NCI-H2171 (cell line): ENCODE data around the gene LIN28B.
"Not testable (repeated sequence)": the region's sequence is repeated elsewhere in the genome, so short reads cannot be mapped to it uniquely, and the experiment has no call there.

Experiments used
- DNase-seq: peaks from one replicate; lab custom pipeline; 2025; lab: John Stamatoyannopoulos, UW

The LIN28B gene

DNA sequence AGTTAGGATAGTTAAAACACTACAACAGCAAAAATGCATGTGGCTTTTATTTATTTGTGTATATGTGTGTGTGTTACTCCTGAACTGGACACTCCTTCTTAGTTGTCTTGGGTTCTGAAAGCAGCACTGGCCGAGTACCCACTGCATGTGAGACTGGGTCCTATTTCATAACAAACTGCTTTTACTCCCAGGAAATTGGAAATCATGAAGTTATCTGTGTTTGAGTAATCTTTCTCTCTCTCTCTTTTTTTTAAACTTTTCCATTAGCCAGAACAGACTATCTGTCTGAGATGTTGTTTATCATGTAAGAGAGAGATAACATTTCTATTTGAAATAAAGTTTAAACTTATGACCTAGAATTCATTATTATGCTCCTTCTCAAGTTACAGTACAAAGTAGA, 110.4 kb downstream of the LIN28B start:
- DNase-seq = no peak

DNA sequence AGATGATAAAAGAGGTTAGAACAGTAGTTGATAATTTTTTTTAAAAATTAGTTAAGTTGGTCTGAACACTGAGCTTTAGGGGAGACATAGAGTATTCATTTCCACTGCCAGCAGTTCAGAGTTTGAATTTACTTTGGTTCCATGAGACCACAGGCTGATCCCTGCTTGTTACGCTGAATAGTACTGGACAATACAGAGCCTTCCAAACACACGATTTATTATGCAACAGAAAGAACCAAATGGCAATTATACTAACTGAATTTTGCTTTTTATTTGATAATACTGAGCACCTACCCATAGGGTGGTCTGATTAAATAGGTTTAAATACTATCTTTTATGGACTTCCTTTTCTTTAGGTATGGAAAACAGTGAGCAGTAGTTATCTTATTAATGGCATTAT, 111.5 kb downstream of the LIN28B start:
- no peak for DNase-seq

DNA sequence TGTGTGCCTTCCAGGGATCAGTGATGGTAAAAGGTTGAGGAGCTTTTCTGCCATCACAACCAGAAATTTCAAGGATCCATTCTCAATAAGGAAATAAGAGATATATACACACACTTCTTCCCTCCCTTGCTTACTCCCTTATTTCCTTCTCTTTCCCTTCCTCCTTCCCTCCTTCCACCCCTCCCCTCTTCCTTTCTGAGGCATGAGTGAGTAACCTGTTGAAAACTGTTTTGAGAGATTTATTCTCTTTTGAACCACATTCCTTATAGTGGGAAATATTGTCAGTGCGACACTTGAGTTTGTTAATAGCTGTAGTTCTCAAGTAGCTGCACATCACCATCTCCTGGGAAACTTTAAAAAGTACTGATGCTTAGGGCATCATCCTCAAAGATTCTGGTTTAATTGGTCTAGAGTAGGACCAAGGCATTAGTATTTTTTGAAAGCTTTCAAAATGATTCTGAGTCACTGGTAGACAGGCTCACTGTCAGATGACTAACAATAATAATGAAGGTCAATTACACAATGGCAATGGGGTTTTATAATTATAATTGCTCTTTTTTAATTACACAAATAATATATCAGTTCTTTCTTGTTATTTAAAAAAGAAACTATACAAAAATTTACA, 113.0 kb downstream of the LIN28B start:
- DNase-seq = no peak

DNA sequence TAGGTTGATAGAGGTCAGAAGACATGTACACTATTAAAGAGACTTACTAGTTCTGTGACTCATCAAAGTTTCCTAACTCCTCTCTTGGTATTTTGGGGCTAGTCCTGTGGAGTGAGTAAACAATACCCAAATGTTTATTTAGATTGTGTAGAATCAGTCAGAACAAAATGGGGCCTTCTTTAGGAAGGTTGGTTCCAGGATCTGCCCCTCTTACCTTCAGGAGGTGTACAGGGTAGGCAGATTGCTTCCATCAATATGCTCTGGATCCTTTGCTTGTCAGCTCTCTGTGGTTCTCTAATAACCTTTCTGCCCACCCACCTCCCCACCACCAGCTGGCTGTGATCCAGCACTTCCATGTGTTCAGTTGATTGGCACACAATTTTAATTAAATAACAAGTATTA, 115.9 kb downstream of the LIN28B start:
- no peak for DNase-seq

DNA sequence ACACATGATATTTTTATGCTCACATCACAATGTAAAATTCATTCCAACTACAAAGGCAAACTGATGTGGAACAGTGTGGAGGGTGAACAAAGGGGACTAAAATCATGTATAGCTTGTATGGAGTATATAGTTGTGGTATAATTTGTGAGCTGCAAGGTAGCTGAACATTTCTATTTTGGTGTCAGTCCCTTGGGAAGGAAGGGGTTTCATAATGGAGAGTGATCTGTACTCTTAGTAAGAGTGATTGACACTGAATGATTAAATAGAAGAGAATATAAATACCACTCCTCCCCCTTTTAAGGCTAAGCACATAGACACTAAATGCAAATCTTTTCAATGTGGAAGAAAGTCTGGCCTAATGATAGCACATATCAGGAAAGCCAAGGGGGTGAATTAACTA, 118.3 kb downstream of the LIN28B start:
- DNase-seq = no peak

DNA sequence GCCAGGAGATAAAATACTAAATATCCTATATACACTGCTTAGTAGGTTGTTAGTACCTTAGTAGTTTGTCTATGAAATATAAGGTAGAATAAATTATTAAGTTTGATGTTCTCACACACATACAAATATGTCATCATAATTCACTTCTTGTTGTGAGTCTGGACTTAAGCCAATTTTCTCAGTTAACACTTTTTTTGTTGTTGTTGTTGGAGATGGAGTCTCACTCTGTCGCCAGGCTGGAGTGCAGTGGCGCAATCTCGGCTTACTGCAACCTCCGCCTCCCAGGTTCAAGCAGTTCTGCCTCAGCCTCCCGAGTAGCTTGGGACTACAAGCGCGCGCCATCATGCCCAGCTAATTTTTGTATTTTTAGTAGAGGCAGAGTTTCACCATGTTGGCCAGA, 119.5 kb downstream of the LIN28B start:
- not testable (repeated sequence) for DNase-seq

DNA sequence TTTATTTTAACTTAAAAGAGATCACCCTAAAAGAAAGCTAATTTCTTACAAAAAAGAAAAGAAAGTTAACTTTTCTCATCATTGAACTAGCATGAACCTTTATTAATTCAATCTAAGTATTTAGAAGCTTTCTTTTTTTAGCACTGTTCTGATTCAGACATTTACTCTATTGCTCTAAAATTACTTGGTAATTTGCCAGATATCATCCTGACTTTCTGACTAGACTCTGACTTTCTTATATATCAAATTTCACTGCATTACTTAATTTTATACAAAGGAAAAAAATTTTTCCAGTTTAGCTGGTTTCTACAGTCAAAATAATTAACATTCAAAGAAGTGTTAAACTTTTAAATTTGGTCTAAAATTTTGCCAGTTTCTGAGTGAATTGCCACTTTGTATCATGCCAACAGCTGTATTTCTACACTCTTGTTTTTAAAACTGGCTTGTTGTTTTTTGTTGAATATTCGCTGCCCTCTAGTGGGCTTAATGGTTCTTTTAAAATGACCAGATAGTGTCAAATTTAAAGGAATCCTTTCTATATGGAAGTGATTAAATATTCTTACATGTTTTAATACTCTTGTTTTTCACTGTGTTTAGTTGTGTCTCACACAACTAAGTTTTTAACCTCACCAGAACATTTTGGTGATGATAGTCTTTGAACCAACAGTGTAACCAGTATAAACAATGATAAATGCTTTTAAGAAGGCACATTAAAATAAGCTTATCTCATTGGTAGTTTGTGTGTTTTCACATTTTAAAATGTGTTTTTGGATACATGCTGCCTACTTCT, 120.9 kb downstream of the LIN28B start:
- peak; percentile 19 for DNase-seq

DNA sequence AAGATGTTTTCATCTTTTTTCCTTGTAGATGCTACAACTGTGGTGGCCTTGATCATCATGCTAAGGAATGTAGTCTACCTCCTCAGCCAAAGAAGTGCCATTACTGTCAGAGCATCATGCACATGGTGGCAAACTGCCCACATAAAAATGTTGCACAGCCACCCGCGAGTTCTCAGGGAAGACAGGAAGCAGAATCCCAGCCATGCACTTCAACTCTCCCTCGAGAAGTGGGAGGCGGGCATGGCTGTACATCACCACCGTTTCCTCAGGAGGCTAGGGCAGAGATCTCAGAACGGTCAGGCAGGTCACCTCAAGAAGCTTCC, 121.4 kb downstream of the LIN28B start:
- no peak for DNase-seq

DNA sequence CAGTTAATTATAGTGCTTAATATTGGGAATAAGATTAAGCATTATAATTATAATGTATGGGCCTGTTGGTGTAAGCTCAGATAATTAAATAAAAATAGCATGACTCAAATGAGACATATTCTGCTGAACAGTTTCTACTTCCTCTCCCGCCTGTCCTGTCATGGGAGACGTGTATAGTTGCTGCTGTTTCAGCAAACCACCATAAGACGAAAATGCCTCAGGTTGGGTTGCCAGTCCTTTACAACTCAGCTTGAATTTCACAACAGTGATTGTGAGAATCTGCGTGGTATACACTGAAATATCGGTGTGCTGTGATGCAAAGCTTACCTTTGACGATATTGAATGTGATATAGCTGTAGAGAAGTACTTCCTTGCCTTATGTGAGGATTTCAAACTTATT, 123.4 kb downstream of the LIN28B start:
- no peak for DNase-seq

DNA sequence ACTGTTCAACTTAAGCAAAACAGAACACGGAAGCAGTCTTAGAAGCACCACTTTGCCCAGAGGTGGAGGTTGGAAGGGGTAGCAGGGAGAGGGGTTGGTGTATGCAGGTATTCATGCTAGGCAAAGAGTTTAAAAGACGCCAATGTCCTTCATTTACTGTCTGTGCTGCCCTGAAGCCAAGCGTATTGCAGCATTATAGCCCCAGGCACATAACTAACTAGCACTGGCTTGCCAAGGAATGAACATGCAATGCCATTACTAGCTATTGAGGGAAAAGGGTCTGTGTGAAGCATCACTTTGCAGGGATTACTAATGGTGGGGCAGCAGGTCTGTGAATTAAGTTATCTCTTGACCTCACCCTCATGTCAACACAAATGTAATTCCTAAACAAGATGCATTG, 124.8 kb downstream of the LIN28B start:
- DNase-seq = not testable (repeated sequence)

DNA sequence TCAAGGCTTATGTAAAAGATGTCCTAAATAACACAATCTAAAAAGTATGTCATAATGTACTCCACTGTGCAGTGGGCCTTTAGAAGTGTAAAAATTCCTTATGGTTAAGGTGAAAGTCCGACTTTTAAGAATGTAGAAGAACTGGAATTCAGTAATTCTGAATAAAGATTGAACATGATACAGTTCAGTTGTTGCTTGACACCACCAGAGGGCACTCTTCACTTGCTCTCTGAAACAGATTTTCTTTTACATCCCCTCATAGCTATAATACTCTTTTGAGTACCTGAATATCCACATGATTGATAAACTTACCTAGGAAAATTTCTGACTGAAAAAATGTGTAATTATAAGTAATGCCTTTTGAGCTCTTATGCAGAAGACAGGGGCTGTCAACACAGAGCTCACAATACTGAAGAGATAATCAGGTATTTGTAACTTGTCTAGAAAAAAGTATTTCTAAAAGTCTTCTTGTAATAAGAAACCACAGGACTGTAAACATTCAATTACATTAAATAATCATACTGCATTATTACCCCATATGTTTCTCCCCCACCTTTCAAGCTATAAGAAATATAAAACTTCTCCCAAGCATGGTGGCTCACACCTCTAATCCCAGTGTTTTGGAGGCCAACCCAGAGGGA, 130.8 kb downstream of the LIN28B start:
- DNase-seq = peak; percentile 30

DNA sequence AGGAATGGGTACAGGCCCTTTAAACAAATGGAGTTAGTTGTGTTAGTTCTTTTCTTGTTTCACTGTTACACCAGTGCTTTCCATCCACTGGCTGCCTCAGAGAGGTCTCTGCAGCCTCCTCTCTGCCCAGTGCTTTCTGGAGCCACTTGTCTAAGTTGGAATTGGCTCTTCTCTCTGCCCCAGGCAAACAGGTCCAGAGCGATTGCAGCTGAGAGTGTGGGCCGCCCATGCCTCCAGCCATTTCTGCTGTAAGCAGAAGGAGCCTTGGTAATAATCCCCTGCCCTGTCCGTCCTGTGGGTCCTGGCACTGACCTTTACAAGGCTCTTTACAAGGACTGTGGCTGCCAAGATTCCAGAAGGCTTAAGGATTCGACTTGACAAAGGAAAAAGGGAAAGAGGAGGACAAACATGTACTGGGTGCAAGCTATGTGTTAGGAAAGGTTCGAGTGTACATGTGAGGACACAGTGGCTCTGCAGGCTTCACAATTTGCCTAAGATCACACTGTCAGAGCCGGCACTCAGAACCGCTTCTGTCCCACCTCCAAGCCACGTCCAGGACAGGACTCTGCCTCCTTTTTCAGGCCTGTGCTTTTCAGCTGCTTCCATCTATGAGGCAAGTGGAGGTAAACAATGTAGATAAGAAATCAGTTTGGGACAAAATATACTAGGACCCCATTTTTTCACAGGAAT, 134.4 kb downstream of the LIN28B start:
- DNase-seq = no peak

DNA sequence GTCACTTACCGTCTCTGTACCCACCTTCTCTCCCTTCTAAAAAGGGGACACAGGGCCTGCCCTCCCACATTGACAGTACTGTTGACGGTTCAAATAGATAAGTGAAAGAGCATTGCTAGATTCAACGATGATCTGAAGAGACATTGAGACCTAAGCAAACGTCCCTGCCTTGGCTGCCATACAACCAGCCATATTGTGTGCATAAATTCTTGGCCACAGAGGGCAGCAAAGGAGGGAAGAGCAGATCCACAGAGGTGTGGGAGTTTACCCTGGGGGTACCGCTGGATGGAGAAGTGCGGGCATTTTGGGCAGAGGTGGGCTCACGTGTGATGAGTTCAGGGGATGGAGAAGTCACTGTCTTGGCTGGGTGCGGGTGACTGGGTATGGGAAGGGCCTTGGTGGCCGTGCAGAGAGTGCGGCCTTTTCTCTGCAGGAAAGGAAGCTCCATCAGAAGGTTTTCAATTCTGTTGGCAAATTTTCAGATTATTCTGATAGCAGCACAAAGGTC, 137.3 kb downstream of the LIN28B start:
- no peak for DNase-seq

DNA sequence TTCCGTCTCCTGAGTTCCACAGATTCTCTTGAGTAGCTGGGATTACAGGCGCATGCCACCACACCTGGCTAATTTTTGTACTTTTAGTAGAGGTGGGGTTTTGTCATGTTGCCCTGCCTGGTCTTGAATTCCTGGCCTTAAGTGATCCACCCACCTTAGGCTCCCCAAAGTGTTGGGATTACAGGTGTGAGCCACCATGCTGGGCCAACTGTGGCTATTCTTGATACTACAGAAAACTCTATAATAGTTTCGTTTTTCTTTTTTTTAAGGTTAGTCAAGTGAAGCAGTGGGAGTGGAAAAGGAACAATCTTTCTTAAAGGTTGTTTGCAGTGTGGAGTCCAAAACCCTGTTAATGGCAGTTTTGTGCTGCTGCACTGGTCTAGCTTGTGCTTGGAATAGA, 138.2 kb downstream of the LIN28B start:
- DNase-seq = no peak

DNA sequence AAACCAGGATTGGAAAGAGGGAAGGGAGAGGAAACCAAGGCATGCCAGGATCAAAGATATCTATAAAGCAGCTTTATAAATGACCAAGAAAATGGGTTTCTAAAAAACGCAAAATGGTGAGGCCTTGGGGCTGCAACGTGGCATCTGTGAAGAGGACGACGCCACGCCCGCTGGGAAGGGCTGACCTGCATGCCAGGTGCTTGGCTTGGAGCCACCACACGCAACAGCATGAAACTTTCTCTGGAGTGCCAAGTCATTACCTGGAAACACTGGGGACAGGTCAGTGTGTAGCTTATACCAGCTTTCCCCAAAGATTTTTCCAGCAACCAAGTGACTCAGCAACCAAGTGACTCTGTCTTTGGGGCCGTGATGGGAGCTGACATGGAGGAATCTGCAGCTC, 140.4 kb downstream of the LIN28B start:
- no peak for DNase-seq

DNA sequence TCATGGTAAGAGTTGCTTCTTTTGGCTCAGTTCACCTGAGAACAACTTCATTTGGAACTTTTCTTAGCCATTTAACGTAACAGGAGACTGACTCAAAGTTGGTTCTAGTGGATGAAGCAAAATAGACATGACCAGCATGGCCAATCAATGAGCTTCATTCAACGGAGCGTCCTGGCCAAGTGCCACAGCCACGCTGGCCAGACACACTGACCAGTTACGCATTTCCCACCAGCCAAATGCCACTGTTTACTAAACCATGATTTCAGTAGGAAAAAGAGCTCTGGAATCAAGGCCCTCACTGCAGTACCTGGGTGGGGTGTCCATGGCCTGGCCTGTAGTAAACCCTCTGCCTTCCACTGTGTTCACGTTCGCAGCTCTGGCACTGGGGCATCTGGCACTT, 142.5 kb downstream of the LIN28B start:
- DNase-seq = no peak

DNA sequence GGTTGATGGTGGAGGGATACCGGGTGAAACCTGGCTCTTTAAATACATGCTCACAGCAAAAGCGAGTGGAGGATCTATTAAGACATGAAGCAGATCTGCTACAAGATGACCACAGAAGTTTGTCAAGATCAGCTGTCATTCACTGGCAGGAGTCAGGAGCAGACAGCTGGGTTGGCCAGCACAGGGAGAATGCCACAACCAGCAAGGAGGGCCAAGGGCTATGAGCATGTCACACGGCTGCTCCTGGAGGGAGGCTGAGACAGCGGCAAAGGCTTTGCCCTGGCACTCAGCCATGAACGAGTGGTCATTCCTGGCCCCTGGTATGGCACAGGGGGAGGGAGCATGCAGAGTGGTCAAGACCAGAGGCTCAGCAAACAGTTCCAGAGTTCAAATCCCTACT, 145.3 kb downstream of the LIN28B start:
- no peak for DNase-seq

DNA sequence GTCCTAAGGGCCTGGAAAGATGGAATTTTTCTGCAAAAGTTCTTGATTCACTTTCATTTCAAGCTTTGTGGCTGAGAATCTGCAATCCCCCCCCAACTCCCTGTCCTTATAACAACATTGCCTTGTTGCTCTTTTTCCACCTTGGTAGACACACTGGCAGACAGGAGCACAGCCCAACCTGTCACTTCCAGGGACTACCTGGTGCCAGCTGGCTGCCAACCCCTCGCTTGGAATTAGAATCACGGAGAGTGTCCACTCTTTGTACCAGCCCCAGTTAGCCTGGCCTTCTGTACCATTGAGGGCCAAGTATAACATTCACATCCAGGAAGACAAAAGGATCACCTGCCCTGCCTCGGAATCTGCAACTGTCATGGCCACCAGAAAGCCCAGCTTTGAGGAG, 148.2 kb downstream of the LIN28B start:
- DNase-seq = no peak

DNA sequence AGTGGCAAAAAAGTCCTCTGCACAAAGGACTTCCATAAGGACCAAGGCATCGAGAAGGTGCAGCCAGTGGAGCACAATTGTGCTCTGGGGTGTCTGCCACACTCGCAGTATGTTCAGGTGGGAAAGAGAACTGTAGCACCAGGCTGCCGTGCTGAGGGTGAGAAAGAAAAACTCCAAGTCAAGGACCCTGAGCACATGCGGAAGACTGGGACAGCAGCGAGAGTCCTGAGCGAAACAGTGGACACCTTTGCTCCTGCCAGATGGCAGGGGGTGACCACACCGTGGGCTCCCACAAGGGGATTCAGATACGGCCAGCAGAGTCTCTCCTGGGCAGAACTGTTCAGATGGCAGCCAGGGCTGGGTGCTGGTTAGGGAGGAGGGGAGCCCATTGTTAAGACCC, 149.4 kb downstream of the LIN28B start:
- no peak for DNase-seq

DNA sequence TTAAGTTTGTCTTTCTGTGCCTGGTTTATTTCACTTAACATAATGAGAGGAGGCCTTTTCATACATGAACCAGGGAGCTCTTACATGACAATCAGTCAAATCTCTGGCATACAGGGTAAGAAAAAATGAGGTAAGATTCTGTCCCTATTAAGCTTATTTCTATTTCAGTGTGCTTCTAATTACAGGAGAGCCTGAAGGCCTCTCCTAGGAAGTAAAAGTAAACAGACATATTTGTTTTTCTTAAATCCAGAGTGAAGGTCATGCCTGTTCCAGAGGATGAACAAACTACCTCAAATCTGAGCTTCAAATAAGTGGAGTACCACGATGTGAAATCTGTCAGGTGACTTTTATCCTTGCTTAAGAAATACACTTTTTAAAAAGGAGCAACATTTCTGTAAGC, 150.3 kb downstream of the LIN28B start:
- DNase-seq = no peak

DNA sequence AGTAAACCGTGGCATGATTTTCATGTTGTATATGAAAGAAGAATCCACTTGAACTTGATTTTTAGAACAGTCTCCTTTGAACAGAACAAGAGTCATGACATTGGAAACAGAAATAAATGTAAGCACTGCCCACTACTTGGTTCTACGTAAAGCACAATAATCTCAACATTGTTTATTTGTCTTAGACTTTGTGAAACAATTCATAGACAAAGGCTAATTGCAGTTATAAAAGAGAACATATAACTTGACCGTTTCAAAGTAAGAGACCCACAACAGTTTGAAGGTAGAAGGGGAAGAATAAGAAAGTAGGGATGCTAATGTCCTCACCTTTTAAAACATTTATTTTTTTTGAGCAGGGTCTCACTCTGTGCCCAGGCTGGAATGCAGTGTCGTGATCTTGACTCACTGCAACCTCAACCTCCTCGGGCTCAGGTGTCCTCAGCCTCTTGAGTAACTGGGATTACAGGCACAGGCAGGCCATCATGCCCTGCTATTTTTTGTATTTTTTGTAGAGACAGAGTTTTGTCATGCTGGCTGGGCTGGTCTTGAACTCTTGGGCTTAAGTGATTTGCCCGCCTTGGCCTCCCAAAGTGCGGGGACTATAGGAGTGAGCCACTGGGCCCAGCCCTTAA, 151.8 kb downstream of the LIN28B start:
- DNase-seq = no peak
